ENCODE results near the gene MINDY4. TPM values are rescaled to one million over a fixed set of nuclear protein-coding genes. Genes with fewer than 3 reads are reported as not detected.

MINDY4 gene
- total RNA-seq, 1 experiment from 2014 or later: 3.0 TPM

DNA sequence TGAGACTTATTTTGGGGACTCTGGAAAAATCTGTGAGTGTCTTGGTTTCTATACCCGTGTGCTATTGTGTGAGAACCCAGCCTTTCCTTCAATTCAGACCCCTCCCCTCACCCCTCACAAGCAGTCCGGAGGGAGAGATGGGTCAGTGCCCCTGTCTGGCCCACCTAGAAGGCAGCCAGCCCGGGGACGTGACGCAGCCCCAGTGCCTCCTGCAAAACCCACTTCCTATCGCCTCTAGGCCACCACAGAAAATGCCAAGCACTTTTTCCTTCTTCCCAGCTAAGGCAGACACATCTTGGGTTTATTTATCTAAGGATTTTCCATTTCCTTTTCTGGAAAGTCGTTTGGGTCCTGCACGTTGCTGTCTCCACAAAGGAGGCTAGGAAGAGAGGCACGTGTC is 128.8 kb downstream of the MINDY4 start:
- Histone ChIP-seq H3F3A (ENCODE audit: low read length, unreplicated experiment) (no peaks in the 10 kb centered on the region), H3K9me2 (replicated peaks; ENCODE audit: low read length) (no peaks in the 10 kb centered on the region), H3K27me3 (ENCODE audit: low read length) (no peaks in the 10 kb centered on the region), H3K4me1 (ENCODE audit: insufficient read depth, low read length) (no peaks in the 10 kb centered on the region), H3K27ac (ENCODE audit: low read length) (no peak overlapping the region), H3K4me2 (ENCODE audit: low read length) (no peak overlapping the region), H3K4me3 (ENCODE audit: low read length) (no peak overlapping the region), H3K9ac (ENCODE audit: low read length) (no peak overlapping the region), H4K20me1 (ENCODE audit: low read length) (no peaks in the 10 kb centered on the region), H2AFZ (ENCODE audit: low read length) (no peak overlapping the region), H3K9me3 (ENCODE audit: low read length) (no peaks in the 10 kb centered on the region), H3K79me2 (ENCODE audit: low read length) (no peaks in the 10 kb centered on the region), H3K36me3 (ENCODE audit: low read depth, low read length) (no peaks in the 10 kb centered on the region)
- ATAC-seq (no peak), DNase-seq (no peak)
- ChIA-PET POLR2A (ENCODE audit: unreplicated experiment) (no interaction called here), CTCF (no interaction called here)
- TF ChIP-seq EZH2phosphoT487 (IDR thresholded peaks at IDR 0.05; ENCODE audit: borderline replicate concordance, low read length): no peak
- no peak for TF ChIP-seq CTCF (conservative IDR thresholded peaks at IDR 0.05; ENCODE audit: low read depth, low read length)
- no peak for TF ChIP-seq EZH2 (IDR thresholded peaks at IDR 0.05; ENCODE audit: low read length, unreplicated experiment)
- BruUV-seq (replicated peaks): no TSS peak
- intact Hi-C loops (cut with micrococcal nuclease): no loop called here

- H3K27me3 ChIP-seq (ENCODE audit: low read length): no peaks in the 10 kb centered on the region
- no peak overlapping the region for H3K4me3 ChIP-seq (ENCODE audit: low read length)
- POLR2A ChIA-PET (ENCODE audit: unreplicated experiment): no interaction called here
- no peaks in the 10 kb centered on the region for H3F3A ChIP-seq (ENCODE audit: low read length, unreplicated experiment)
- H3K9me2 ChIP-seq (replicated peaks; ENCODE audit: low read length): no peaks in the 10 kb centered on the region
- no peaks in the 10 kb centered on the region for H3K79me2 ChIP-seq (ENCODE audit: low read length)
- no peak overlapping the region for H2AFZ ChIP-seq (ENCODE audit: low read length)
- DNase-seq (no peak), ATAC-seq (no peak)
- no TSS peak for BruUV-seq (replicated peaks)
- no peak overlapping the region for H3K27ac ChIP-seq (ENCODE audit: low read length)
- peaks cover 5% of the 10 kb centered on the region for H3K4me1 ChIP-seq (ENCODE audit: insufficient read depth, low read length)
- H4K20me1 ChIP-seq (ENCODE audit: low read length): no peaks in the 10 kb centered on the region
- no peak for TF ChIP-seq CTCF (conservative IDR thresholded peaks at IDR 0.05; ENCODE audit: low read depth, low read length)
- no peak for TF ChIP-seq EZH2phosphoT487 (IDR thresholded peaks at IDR 0.05; ENCODE audit: borderline replicate concordance, low read length)
- no peak for TF ChIP-seq EZH2 (IDR thresholded peaks at IDR 0.05; ENCODE audit: low read length, unreplicated experiment)
- no peaks in the 10 kb centered on the region for H3K9me3 ChIP-seq (ENCODE audit: low read length)
- H3K9ac ChIP-seq (ENCODE audit: low read length): no peak overlapping the region
- intact Hi-C loops (cut with micrococcal nuclease): no loop called here
- CTCF ChIA-PET: no interaction called here
- no peak overlapping the region for H3K4me2 ChIP-seq (ENCODE audit: low read length)
- H3K36me3 ChIP-seq (ENCODE audit: low read depth, low read length): no peaks in the 10 kb centered on the region
Measured at GRCh38 chr7:30900803-30901362, 129.7 kb downstream of the MINDY4 start.

DNA sequence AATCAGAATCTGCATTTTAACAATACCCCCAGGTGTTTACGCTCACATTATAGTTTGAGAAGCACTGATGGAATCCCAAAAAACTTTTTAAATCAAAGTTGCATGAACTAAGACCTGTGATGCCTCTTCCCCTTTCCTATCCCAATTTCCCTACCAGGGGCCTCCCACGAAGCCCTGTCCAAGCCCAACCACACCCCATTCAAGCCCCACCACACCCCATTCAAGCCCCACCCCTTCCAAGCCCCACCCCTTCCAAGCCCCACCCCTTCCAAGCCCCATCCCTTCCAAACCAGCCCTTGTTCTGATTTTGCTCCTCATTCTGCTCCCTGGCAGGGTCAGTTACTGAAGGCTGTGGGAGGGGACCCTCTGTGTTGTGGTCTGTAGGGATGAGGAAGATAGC is 130.6 kb downstream of the MINDY4 start:
- Histone ChIP-seq H3K9me2 (replicated peaks; ENCODE audit: low read length) (no peaks in the 10 kb centered on the region), H3K4me2 (ENCODE audit: low read length) (no peak overlapping the region), H3K4me3 (ENCODE audit: low read length) (no peak overlapping the region), H4K20me1 (ENCODE audit: low read length) (no peaks in the 10 kb centered on the region), H3K36me3 (ENCODE audit: low read depth, low read length) (no peaks in the 10 kb centered on the region), H2AFZ (ENCODE audit: low read length) (no peak overlapping the region), H3K4me1 (ENCODE audit: insufficient read depth, low read length) (peaks cover 10% of the 10 kb centered on the region), H3K9ac (ENCODE audit: low read length) (no peak overlapping the region), H3K9me3 (ENCODE audit: low read length) (no peaks in the 10 kb centered on the region), H3K27me3 (ENCODE audit: low read length) (no peaks in the 10 kb centered on the region), H3F3A (ENCODE audit: low read length, unreplicated experiment) (no peaks in the 10 kb centered on the region), H3K79me2 (ENCODE audit: low read length) (no peaks in the 10 kb centered on the region), H3K27ac (ENCODE audit: low read length) (no peak overlapping the region)
- no peak for ATAC-seq
- no peak for DNase-seq
- POLR2A ChIA-PET (ENCODE audit: unreplicated experiment): no interaction called here
- TF ChIP-seq EZH2phosphoT487 (IDR thresholded peaks at IDR 0.05; ENCODE audit: borderline replicate concordance, low read length) (no peak), EZH2 (IDR thresholded peaks at IDR 0.05; ENCODE audit: low read length, unreplicated experiment) (no peak), CTCF (conservative IDR thresholded peaks at IDR 0.05; ENCODE audit: low read depth, low read length) (no peak)
- BruUV-seq (replicated peaks): no TSS peak
- CTCF ChIA-PET: no interaction called here
- intact Hi-C loops (cut with micrococcal nuclease): no loop called here

Measured in PC-3 (cell line).